GM19452 (cell line): ENCODE data around the gene MED6.

Source experiments
- ATAC-seq: cut with Tn5 transposase; IDR thresholded peaks from one replicate; pipeline ENCODE4 v1.9.1; 2021; ENCODE audit not compliant: unreplicated experiment

The MED6 gene

DNA sequence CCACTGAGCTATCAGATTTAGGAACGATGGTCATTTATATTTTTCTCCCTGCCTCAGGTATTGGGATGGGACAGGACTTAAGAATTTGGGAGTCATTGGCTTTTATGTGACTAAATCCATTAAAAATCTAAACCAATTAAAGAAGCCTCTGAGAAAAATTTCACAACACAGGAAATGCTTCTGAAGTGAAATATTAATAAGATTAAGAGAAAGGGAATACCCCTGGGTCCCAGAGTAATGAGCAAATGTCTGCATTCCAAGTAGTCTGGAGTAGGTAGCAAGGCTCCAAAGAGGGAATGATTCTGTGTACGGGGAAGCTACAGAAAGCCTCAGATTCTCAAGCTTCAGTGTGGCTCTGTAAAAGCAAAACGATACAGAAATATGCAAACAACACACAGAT, 707 bp upstream of the MED6 start:
- ATAC-seq: no peak

GRCh38 chr14:70599345-70599744, 1.1 kb downstream of the MED6 start:
- ATAC-seq: no peak

- no peak for ATAC-seq
Observed at GRCh38 chr14:70597731-70598130, 2.7 kb downstream of the MED6 start.

DNA sequence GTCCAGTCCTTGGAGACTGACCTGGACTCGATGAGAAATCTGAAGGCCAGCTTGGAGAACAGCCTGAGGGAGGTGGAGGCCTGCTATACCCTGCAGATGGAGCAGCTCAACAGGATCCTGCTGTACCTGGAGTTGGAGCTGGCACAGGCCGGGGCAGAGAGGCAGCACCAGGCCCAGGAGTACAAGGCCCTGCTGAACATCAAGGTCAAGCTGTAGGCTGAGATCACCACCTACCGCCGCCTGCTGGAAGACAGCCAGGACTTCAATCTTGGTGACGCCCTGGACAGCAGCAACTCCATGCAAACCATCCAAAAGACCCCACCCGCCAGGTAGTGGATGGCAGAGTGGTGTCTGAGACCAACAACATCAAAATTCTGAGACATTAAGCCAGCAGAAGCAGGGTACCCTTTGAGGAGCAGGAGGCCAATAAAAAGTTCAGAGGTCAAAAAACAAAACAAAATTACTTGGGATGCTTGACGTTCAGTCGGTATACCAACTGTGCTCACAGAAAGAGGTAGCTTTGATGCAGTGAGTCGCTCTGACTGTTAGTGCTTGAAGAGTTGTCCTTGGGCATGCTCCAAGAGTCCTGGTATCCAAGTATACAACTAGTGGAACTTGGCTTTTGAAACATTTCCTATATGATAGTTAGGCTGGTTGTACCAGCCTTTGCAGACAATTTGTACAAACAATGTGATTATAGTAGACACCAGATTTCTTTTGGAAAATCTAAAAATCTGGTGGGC, 4.8 kb downstream of the MED6 start:
- ATAC-seq: no peak

DNA sequence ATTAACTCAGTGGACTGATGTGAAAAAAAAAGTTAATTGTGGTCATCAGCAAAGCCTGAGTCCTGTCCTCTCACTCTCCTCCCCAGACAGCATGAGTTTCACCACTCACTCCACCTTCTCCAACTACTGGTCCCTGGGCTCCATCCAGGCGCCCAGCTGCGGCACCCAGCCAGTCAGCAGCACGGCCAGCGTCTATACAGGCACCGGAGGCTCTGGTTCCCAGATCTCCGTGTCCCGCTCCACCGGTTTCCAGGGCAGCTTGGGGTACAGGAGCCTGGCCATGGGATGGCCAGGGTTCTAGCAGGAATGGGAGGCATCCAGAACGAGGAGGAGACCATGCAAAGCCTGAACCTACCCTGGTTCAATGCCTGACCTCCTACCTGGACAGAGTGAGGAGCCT, 6.0 kb downstream of the MED6 start:
- no peak for ATAC-seq

GRCh38 chr14:70585231-70585630, 15.2 kb downstream of the MED6 start:
- no peak for ATAC-seq

DNA sequence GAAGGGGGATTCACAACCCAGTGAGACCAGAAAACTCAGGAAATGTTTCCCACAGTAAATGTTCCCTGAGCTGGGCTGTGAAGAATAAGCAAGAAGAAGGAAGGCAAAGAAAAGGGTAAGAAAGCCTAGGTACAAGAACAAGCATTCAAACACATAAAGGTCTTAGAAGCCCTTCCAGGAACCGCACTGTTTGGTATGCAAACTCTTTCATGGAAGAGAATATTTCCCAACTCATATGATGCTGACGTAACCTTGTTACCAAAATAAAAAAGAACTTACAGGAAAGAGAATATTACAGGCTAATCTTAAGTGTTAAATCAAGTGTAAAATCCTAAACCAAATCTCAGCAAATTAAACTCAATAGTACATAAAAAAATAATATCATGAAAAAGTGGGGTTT, 23.6 kb downstream of the MED6 start:
- ATAC-seq: no peak

DNA sequence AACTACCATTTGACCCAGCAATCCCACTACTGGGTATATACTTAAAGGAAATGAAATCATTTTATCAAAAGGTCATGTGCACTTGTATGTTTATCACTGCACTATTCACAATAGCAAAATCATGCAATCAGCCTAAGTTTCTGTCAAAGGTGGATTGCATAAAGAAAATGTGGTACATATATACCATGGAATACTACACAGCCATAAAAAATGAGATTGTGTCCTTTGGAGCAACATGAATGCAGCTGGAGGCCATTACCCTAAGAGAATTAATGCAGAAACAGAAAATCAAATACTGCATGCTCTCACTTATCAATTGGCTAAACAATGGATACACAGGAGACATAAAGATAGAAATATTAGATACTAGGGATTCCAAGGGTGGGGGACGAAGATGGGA, 27.4 kb downstream of the MED6 start:
- ATAC-seq: no peak

DNA sequence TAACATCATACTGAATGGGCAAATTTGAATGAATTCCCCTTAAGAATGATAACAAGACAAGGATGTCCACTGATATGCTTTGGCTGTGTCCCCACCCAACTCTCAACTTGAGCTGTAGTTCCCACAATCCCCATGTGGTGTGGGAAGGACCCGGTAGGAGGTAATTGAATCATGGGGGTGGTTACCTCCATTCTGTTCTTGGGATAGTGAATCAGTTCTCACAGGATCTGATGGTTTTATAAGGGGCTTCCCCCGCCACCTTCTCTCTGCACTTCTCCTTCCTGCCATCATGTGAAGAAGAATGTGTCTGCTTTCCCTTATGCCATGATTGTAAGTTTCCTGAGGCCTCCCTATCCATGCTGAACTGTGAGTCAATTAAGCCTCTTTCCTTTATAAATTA, 29.3 kb downstream of the MED6 start:
- ATAC-seq: no peak

GRCh38 chr14:70567791-70568190, 32.7 kb downstream of the MED6 start:
- ATAC-seq: no peak

GRCh38 chr14:70563869-70564268, 36.6 kb downstream of the MED6 start:
- ATAC-seq: no peak

DNA sequence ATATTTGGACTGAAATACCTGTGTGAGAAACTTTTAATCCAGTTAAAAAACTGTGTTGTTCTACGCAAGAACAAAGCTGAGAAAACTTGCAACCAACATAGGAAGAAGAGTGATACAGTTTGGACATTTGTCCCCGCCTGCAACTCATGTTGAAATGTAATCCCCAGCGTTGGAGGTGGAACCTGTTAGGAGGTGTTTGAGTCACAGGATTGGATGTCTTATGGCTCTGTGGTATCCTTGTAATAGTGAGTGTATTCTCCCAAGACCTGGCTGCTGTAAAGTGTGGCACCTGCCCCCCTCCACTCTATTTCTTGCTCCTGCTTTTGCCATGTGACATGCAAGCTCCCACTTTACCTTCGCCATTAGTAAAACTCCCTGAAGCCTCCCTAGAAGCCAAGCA, 37.0 kb downstream of the MED6 start:
- no peak for ATAC-seq

GRCh38 chr14:70558356-70558755, 42.1 kb downstream of the MED6 start:
- ATAC-seq: no peak

- no peak for ATAC-seq
Observed at GRCh38 chr14:70555890-70556289, 44.6 kb downstream of the MED6 start.

DNA sequence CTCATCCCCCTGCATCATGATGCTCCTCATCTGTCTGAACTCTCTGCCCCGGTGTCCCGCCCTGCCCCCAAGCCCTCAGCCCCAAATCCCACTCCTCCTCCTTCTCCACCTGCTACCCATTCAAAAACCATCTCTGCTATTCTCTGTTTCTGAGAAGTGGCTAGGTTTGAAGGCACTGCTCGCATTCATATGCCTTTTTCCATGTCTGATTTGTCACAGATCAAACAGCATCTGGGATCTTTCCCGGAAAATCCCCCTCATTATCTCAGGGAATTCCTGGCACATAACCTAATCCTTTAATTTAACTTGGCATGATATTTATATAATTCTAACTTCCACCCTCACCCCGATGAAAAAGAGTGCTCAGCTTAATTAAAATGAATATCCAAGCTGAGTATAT, 62.4 kb downstream of the MED6 start:
- no peak for ATAC-seq

DNA sequence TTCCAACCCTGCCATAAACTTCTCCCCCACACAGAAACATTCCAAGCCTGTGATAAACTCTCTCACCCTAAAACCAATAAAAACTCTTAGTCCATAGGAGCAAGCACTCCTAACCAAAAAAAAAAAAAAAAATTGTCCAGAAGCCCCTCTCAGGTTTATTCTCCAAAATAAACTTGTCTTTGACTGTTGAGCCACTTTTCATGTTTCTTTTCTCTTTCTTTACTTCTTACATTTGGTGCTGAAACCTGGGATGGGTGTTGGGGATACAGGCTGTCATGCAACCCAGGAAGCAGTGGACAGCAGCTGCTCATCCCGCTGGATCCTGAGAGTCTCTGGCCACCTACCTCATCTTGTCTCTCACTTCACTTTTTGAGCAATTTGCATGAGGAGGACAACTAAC, 63.6 kb downstream of the MED6 start:
- ATAC-seq: no peak

DNA sequence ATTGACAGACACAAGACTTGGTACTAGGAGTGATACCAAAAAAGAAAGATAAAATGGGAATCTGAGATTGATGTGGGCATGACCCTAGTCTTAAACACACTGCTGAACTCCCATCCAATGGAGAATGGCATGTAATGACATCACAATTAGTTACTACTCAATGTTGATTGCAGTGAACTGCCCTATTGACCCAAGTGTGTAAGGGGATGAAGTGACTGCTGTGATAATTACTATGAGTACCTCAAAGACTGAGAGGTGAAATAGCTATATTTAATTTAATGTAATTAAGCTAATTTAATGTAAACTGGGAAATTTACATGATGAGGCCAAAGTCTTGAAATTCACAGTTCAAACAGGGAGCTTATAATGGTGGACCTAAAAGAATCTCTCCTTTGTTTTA, 65.6 kb downstream of the MED6 start, which contains the start of gene ADAM20:
ADAM20 (minus strand) TSS at position 101 of the 400 bp plus-strand sequence. CDS start 10,247 bp downstream, outside the sequence.
- no peak for ATAC-seq
